ENCODE results near the gene EFCAB6. TPM values are rescaled to one million over a fixed set of nuclear protein-coding genes. Genes with fewer than 3 reads are reported as not detected.

EFCAB6 gene
- total and polyA plus RNA-seq, 9 of the 15 experiments (the other 6 are each of a cell fraction or from before 2014, with no cell fraction given) = 0.06 TPM; not detected in 8

- no peak for FAIRE-seq
- intact Hi-C loops (cut with micrococcal nuclease) = no loop called here
- H3K27me3 ChIP-seq (ENCODE audit: control insufficient read depth in 2 of 2, insufficient read depth in 2 of 2, low read length in 2 of 2) = no peaks in the 10 kb centered on the region; a peak in 1 of 5 replicates
- H3K4me2 ChIP-seq (ENCODE audit: insufficient read depth, low read length) = no peak overlapping the region
- H3K4me3 ChIP-seq = no peak overlapping the region
- no peak overlapping the region for H3K9ac ChIP-seq (ENCODE audit: insufficient read depth in 1 of 2, low read depth in 2 of 2, low read length in 2 of 2)
- TF ChIP-seq ZBTB49 (CRISPR knock-in tag; IDR thresholded peaks at IDR 0.05; ENCODE audit: borderline replicate concordance) (no peak), KLF13 (tag; IDR thresholded peaks at IDR 0.05; ENCODE audit: borderline replicate concordance, low read depth) (no peak), USF1 (CRISPR knock-in tag; IDR thresholded peaks at IDR 0.05) (no peak), RAD21 (CRISPR knock-in tag; conservative IDR thresholded peaks at IDR 0.05 in 1 of 2, IDR thresholded peaks at IDR 0.05 in 1 of 2) (no peak), TAF7 (tag; IDR thresholded peaks at IDR 0.05) (no peak), SIN3B (IDR thresholded peaks at IDR 0.05; ENCODE audit: low read depth) (no peak)
- no peak overlapping the region for H3K27ac ChIP-seq (ENCODE audit: extremely low read depth, low read depth, low read length)
- H3K79me2 ChIP-seq (ENCODE audit: control insufficient read depth, insufficient read depth, low read length) = no peaks in the 10 kb centered on the region
- H3K36me3 ChIP-seq (ENCODE audit: control insufficient read depth, insufficient read depth, low read length) = no peaks in the 10 kb centered on the region
- H3K9me1 ChIP-seq (ENCODE audit: control insufficient read depth, insufficient read depth, low read length) = no peaks in the 10 kb centered on the region
- no peak overlapping the region for H2AFZ ChIP-seq (ENCODE audit: low read depth, low read length)
- in situ Hi-C loops (cut with MboI) = no loop called here
- H3K9me3 ChIP-seq (replicated peaks; ENCODE audit: control insufficient read depth, insufficient read depth, low read depth, low read length) = no peaks in the 10 kb centered on the region
- under 1% methylated on average over 9 of the region's 9 CpGs for WGBS (ENCODE audit: insufficient coverage, low coverage, missing lambda C conversion rate)
- DNase-seq (ENCODE audit: extremely low read depth in 1 of 4, low spot score in 3 of 4) = no peak
- ChIA-PET CTCF (ENCODE audit: low intra/inter-chr PET ratio) (no interaction called here), POLR2A (interaction anchor here (0.8 kb wide), 1 partner anchor 31 kb away, joined by 3 read pairs; no protein-coding TSS in a partner anchor)
- no peaks in the 10 kb centered on the region for H4K20me1 ChIP-seq (replicated peaks; ENCODE audit: control insufficient read depth, insufficient read depth, low read length)
- BruUV-seq (replicated peaks) = no TSS peak
- H3K4me1 ChIP-seq (replicated peaks in 1 of 2; ENCODE audit: control insufficient read depth in 2 of 2, insufficient read depth in 2 of 2, low read length in 2 of 2) = no peaks in the 10 kb centered on the region
- no peak for ATAC-seq
These were observed 211.8 kb downstream of the EFCAB6 start for GRCh38 chr22:43600265-43600664.

All from K562 (cell line).